Measurements from ENCODE around the gene IFNA14.
"Not testable (repeated sequence)": the region's sequence is repeated elsewhere in the genome, so short reads cannot be mapped to it uniquely, and the experiment has no call there.

The IFNA14 gene

GRCh38 chr9:21239911-21240310, at the start of gene IFNA14:
TSS of gene IFNA14 (minus strand) at chr9:21240005. CDS start at chr9:21239935, 70 bp downstream.
- DNase-seq = no peak

- no peak for DNase-seq
Observed at GRCh38 chr9:21287280-21287679, 47.5 kb upstream of the IFNA14 start.

GRCh38 chr9:21286659-21287058, 46.9 kb upstream of the IFNA14 start:
- DNase-seq = no peak

GRCh38 chr9:21286099-21286498, 46.3 kb upstream of the IFNA14 start:
- no peak for DNase-seq

GRCh38 chr9:21281275-21281674, 41.5 kb upstream of the IFNA14 start:
- DNase-seq = no peak

GRCh38 chr9:21268347-21268657, 28.5 kb upstream of the IFNA14 start:
- no peak for DNase-seq

GRCh38 chr9:21267485-21268346, 27.9 kb upstream of the IFNA14 start:
- no peak for DNase-seq

GRCh38 chr9:21266733-21267484, 27.1 kb upstream of the IFNA14 start:
- no peak for DNase-seq

- no peak for DNase-seq
Observed at GRCh38 chr9:21265421-21266189, 25.8 kb upstream of the IFNA14 start.

- no peak for DNase-seq
Observed at GRCh38 chr9:21255538-21256212, 15.9 kb upstream of the IFNA14 start.

GRCh38 chr9:21252721-21253547, 13.1 kb upstream of the IFNA14 start:
- no peak for DNase-seq

GRCh38 chr9:21251638-21252037, 11.8 kb upstream of the IFNA14 start:
- DNase-seq = no peak

GRCh38 chr9:21251190-21251589, 11.4 kb upstream of the IFNA14 start:
- no peak for DNase-seq

GRCh38 chr9:21244836-21245235, 5.0 kb upstream of the IFNA14 start:
- DNase-seq = no peak

- DNase-seq = not testable (repeated sequence)
Observed at GRCh38 chr9:21236360-21236714, 3.5 kb downstream of the IFNA14 start.

- DNase-seq = not testable (repeated sequence)
Observed at GRCh38 chr9:21235468-21236359, 4.1 kb downstream of the IFNA14 start.

GRCh38 chr9:21234153-21234687, 5.6 kb downstream of the IFNA14 start:
- no peak for DNase-seq

GRCh38 chr9:21233258-21233657, 6.5 kb downstream of the IFNA14 start:
- no peak for DNase-seq

- no peak for DNase-seq
Observed at GRCh38 chr9:21228122-21228521, 11.7 kb downstream of the IFNA14 start, which contains the start of gene IFNA17. TSS of gene IFNA17 (minus strand) at chr9:21228222. CDS start at chr9:21228173, 49 bp downstream.

GRCh38 chr9:21217211-21217610, 22.6 kb downstream of the IFNA14 start, which contains the start of gene IFNA16:
TSS of gene IFNA16 (minus strand) at chr9:21217311. CDS start at chr9:21217305, 6 bp downstream.
- DNase-seq = not testable (repeated sequence)
